Subcutaneous adipose tissue (tissue), 4 donors: ENCODE results near the gene SRP54. TPM values are rescaled to one million over a fixed set of nuclear protein-coding genes. Genes with fewer than 3 reads are reported as not detected.

Experiments used
- total RNA-seq, 4 donors: library from RNA; depleted of rRNA; stranded (reverse); fragments of >200 nt; gene quantifications; one replicate each; pipeline ENCODE4 v1.1.0, GENCODE V29; 2016
- TF ChIP-seq, protein P1 (sequence below): fragments of 450-650 bp; IDR thresholded peaks from one replicate; pipeline ENCODE4 v1.5.1; 2016; ENCODE audit warnings: low read depth, mild to moderate bottlenecking, control low read depth, antibody characterized with exemption, moderate library complexity

SRP54 gene
- total RNA-seq = 10 to 100 TPM; 39.2 to 51.8 (median 45.3) TPM

GRCh38 chr14:34982421-34983147, at the start of gene SRP54:
Gene SRP54 (plus strand): TSS chr14:34982992. CDS start chr14:34996710, 13,718 bp downstream.
- TF ChIP-seq, protein P1, sequence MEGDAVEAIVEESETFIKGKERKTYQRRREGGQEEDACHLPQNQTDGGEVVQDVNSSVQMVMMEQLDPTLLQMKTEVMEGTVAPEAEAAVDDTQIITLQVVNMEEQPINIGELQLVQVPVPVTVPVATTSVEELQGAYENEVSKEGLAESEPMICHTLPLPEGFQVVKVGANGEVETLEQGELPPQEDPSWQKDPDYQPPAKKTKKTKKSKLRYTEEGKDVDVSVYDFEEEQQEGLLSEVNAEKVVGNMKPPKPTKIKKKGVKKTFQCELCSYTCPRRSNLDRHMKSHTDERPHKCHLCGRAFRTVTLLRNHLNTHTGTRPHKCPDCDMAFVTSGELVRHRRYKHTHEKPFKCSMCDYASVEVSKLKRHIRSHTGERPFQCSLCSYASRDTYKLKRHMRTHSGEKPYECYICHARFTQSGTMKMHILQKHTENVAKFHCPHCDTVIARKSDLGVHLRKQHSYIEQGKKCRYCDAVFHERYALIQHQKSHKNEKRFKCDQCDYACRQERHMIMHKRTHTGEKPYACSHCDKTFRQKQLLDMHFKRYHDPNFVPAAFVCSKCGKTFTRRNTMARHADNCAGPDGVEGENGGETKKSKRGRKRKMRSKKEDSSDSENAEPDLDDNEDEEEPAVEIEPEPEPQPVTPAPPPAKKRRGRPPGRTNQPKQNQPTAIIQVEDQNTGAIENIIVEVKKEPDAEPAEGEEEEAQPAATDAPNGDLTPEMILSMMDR = no peak

GRCh38 chr14:34933301-34933700, 49.5 kb upstream of the SRP54 start:
- TF ChIP-seq, protein P1 = no peak

- TF ChIP-seq, protein P1 = no peak
Measured at GRCh38 chr14:34935488-34935887, 47.3 kb upstream of the SRP54 start.

DNA sequence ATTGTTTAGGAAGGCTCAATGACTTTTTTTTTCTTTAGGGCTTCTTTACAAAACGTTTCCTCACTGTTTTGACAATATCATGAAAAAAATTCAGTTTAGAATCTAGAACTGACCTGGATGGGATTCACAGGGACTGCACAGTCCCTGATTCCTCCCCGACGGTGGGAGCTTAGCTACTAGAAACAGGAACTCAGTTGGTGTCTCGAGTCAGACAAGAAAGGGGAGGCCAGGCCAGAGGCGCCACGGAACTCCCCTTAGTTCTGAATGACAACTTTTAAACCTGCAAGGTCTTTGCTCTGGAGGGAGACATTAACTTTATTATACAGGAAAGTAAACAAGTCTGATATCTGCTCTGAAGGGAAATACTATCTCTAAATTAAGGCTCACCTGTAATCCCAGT, 45.4 kb upstream of the SRP54 start:
- TF ChIP-seq, protein P1 = no peak

DNA sequence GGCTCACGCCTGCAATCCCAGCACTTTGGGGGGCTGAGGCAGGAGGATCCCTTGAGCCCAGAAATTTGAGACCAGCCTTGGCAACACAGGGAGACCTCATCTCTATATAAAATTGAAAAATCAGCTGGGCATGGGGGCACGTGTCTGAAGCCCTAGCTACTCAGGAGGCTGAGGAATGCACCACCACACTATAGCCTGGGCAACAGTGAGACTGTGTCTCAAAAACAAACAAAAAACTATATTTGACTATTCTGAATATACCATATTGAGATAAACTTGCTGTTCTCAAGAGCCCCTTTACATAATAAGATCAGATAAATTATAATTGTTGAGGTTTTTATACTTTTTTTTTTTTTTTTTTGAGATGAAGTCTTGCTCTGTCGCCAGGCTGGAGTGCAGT, 44.9 kb upstream of the SRP54 start:
- TF ChIP-seq, protein P1 = no peak

DNA sequence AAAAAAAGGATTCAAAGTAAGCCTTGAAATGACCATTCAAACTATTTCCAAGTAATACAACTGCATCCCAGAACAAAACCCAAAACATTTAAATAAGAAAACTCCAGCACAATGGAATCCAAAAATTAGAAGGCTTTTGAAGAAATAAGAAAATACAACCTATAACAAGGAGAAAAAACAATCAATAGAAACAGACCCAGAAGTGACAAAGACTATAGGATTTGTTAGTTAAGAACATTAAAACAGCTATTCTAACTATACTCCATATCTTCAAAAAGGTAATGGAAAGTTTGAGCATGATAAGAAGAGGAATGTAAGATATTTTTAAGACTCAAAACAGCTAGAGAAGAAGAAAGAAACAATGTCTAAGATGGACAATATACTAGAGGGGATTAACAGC, 39.3 kb upstream of the SRP54 start:
- TF ChIP-seq, protein P1 = no peak

DNA sequence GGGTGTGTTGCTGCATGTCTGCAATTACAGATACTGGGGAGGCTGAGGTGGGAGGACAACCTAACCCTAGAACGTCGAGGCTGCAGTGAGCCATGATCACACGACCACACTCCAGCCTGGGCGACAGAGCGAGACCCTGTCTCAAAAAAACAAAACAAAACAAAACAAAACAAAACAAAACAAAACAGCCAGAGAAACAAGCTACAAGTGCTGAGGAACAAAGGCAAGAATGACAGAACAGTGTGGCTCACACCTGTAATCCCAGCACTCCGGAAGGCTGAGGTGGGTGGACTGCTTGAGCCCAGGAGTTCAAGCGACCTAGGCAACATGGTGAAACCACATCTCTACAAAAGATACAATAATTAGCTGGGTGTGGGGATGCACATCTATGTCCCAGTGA, 38.0 kb upstream of the SRP54 start:
- TF ChIP-seq, protein P1 = no peak
